ENCODE results near the gene PDE4B.

PDE4B gene

DNA sequence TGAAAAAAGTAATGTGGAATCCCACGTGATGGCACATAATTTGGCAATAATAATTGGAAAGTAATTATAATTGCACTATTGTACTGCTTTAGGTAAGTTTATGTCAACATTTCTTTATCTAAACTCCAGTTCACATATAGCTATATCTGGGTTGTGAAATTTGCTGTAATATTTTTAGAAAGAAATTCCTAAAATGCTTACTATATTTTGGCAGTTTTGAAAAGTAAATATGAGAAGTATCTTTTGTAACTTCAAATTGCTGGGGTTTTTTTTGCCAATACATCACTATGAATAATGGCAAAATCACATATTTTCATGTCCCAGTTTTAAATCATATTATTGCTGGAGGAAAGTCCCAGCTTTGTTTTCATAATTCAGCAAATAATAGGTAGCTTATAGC, 197.5 kb downstream of the PDE4B start:
- Histone ChIP-seq H3K27ac (ENCODE audit: low read depth, low read length) (no peak overlapping the region), H3K23ac (ENCODE audit: low read length) (no peak overlapping the region), H3K79me2 (ENCODE audit: control insufficient read depth, insufficient read depth, low read length) (no peaks in the 10 kb centered on the region), H2BK5ac (ENCODE audit: low read length) (no peak overlapping the region), H2BK15ac (replicated peaks; ENCODE audit: low read depth) (no peak overlapping the region), H3K36me3 (ENCODE audit: control insufficient read depth, insufficient read depth, low read length) (no peaks in the 10 kb centered on the region), H4K8ac (ENCODE audit: low read depth, low read length) (no peak overlapping the region), H2BK120ac (ENCODE audit: low read depth, low read length) (no peak overlapping the region), H3K18ac (ENCODE audit: low read length) (no peak overlapping the region), H3K4ac (ENCODE audit: low read depth, low read length) (no peak overlapping the region), H3K4me2 (ENCODE audit: low read length) (no peak overlapping the region), H3K4me1 (ENCODE audit: control insufficient read depth, low read depth, low read length) (no peaks in the 10 kb centered on the region), H3K56ac (ENCODE audit: low read length) (no peak overlapping the region), H3K79me1 (ENCODE audit: low read length) (no peaks in the 10 kb centered on the region), H3K9ac (ENCODE audit: low read length) (no peak overlapping the region), H3K27me3 (ENCODE audit: insufficient read depth, low read length, poor library complexity) (no peaks in the 10 kb centered on the region), H2AK5ac (ENCODE audit: low read length) (no peak overlapping the region), H3K4me3 (ENCODE audit: low read length) (no peak overlapping the region), H4K5ac (ENCODE audit: low read length) (no peak overlapping the region)
- no peak for DNase-seq
- no CpG with 5 or more reads among the region's 1 CpG for WGBS (ENCODE audit: extremely low coverage, insufficient coverage, low lambda C conversion rate)

GRCh38 chr1:65991694-65992093, 199.0 kb downstream of the PDE4B start:
- Histone ChIP-seq H3K4me3 (ENCODE audit: low read length) (no peak overlapping the region), H3K4me2 (ENCODE audit: low read length) (no peak overlapping the region)
- no CpG with 5 or more reads among the region's 3 CpGs for WGBS (ENCODE audit: extremely low coverage, insufficient coverage, low lambda C conversion rate)

GRCh38 chr1:65992165-65992821, 199.6 kb downstream of the PDE4B start:
- no peak overlapping the region for H3K56ac ChIP-seq (ENCODE audit: low read length)
- no peak overlapping the region for H3K27ac ChIP-seq (ENCODE audit: low read depth, low read length)
- H3K9ac ChIP-seq (ENCODE audit: low read length): no peak overlapping the region
- H2BK15ac ChIP-seq (replicated peaks; ENCODE audit: low read depth): no peak overlapping the region
- no peak overlapping the region for H4K5ac ChIP-seq (ENCODE audit: low read length)
- no peaks in the 10 kb centered on the region for H3K4me1 ChIP-seq (ENCODE audit: control insufficient read depth, low read depth, low read length)
- no peak overlapping the region for H2BK5ac ChIP-seq (ENCODE audit: low read length)
- no peaks in the 10 kb centered on the region for H3K36me3 ChIP-seq (ENCODE audit: control insufficient read depth, insufficient read depth, low read length)
- no peak overlapping the region for H4K8ac ChIP-seq (ENCODE audit: low read depth, low read length)
- H2BK120ac ChIP-seq (ENCODE audit: low read depth, low read length): no peak overlapping the region
- H3K4me3 ChIP-seq (ENCODE audit: low read length): no peak overlapping the region
- no peak overlapping the region for H3K23ac ChIP-seq (ENCODE audit: low read length)
- no peak overlapping the region for H3K4ac ChIP-seq (ENCODE audit: low read depth, low read length)
- no peaks in the 10 kb centered on the region for H3K79me2 ChIP-seq (ENCODE audit: control insufficient read depth, insufficient read depth, low read length)
- H3K27me3 ChIP-seq (ENCODE audit: insufficient read depth, low read length, poor library complexity): no peaks in the 10 kb centered on the region
- no peak overlapping the region for H3K18ac ChIP-seq (ENCODE audit: low read length)
- DNase-seq: peak; percentile 3
- H3K79me1 ChIP-seq (ENCODE audit: low read length): no peaks in the 10 kb centered on the region
- no peak overlapping the region for H3K4me2 ChIP-seq (ENCODE audit: low read length)
- H2AK5ac ChIP-seq (ENCODE audit: low read length): no peak overlapping the region
- no CpG with 5 or more reads among the region's 6 CpGs for WGBS (ENCODE audit: extremely low coverage, insufficient coverage, low lambda C conversion rate)

More at GRCh38 chr1:65991694-65992093, 199.0 kb downstream of the PDE4B start:
- H3K27me3 ChIP-seq (ENCODE audit: insufficient read depth, low read length, poor library complexity): no peaks in the 10 kb centered on the region
- no peaks in the 10 kb centered on the region for H3K79me1 ChIP-seq (ENCODE audit: low read length)
- H2BK15ac ChIP-seq (replicated peaks; ENCODE audit: low read depth): no peak overlapping the region
- no peaks in the 10 kb centered on the region for H3K79me2 ChIP-seq (ENCODE audit: control insufficient read depth, insufficient read depth, low read length)
- no peak overlapping the region for H3K23ac ChIP-seq (ENCODE audit: low read length)
- no peaks in the 10 kb centered on the region for H3K4me1 ChIP-seq (ENCODE audit: control insufficient read depth, low read depth, low read length)
- DNase-seq: no peak
- H4K8ac ChIP-seq (ENCODE audit: low read depth, low read length): no peak overlapping the region
- no peak overlapping the region for H2AK5ac ChIP-seq (ENCODE audit: low read length)
- H3K56ac ChIP-seq (ENCODE audit: low read length): no peak overlapping the region
- no peak overlapping the region for H2BK120ac ChIP-seq (ENCODE audit: low read depth, low read length)
- no peak overlapping the region for H2BK5ac ChIP-seq (ENCODE audit: low read length)
- H3K18ac ChIP-seq (ENCODE audit: low read length): no peak overlapping the region
- H3K4ac ChIP-seq (ENCODE audit: low read depth, low read length): no peak overlapping the region
- no peak overlapping the region for H3K9ac ChIP-seq (ENCODE audit: low read length)
- H3K27ac ChIP-seq (ENCODE audit: low read depth, low read length): no peak overlapping the region
- H4K5ac ChIP-seq (ENCODE audit: low read length): no peak overlapping the region
- no peaks in the 10 kb centered on the region for H3K36me3 ChIP-seq (ENCODE audit: control insufficient read depth, insufficient read depth, low read length)

DNA sequence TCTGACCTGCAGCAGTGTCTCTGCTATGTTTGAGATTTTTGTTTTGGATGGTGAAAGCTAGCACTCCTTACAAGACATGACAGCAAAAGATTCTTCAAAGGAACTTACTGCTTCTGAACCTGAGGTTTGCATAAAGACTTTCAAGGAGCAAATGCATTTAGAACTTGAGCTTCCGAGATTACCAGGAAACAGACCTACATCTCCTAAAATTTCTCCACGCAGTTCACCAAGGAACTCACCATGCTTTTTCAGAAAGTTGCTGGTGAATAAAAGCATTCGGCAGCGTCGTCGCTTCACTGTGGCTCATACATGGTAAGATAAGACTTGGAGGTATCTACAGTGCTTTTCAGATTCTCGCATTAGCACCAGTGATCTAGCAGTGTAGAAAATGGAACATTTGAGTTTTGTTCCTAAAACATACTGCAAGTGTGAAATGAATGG, 200.2 kb downstream of the PDE4B start:
- WGBS (ENCODE audit: extremely low coverage, insufficient coverage, low lambda C conversion rate): no CpG with 5 or more reads among the region's 7 CpGs
- no peak overlapping the region for H3K18ac ChIP-seq (ENCODE audit: low read length)
- no peaks in the 10 kb centered on the region for H3K36me3 ChIP-seq (ENCODE audit: control insufficient read depth, insufficient read depth, low read length)
- H3K79me1 ChIP-seq (ENCODE audit: low read length): no peaks in the 10 kb centered on the region
- no peak overlapping the region for H3K4me2 ChIP-seq (ENCODE audit: low read length)
- H3K27me3 ChIP-seq (ENCODE audit: insufficient read depth, low read length, poor library complexity): no peaks in the 10 kb centered on the region
- no peak overlapping the region for H2AK5ac ChIP-seq (ENCODE audit: low read length)
- H3K27ac ChIP-seq (ENCODE audit: low read depth, low read length): no peak overlapping the region
- no peak overlapping the region for H3K56ac ChIP-seq (ENCODE audit: low read length)
- no peak overlapping the region for H3K4ac ChIP-seq (ENCODE audit: low read depth, low read length)
- no peak overlapping the region for H3K23ac ChIP-seq (ENCODE audit: low read length)
- H2BK120ac ChIP-seq (ENCODE audit: low read depth, low read length): no peak overlapping the region
- no peak overlapping the region for H4K8ac ChIP-seq (ENCODE audit: low read depth, low read length)
- no peak overlapping the region for H2BK5ac ChIP-seq (ENCODE audit: low read length)
- H3K79me2 ChIP-seq (ENCODE audit: control insufficient read depth, insufficient read depth, low read length): no peaks in the 10 kb centered on the region
- H3K4me1 ChIP-seq (ENCODE audit: control insufficient read depth, low read depth, low read length): no peaks in the 10 kb centered on the region
- no peak for DNase-seq
- no peak overlapping the region for H3K9ac ChIP-seq (ENCODE audit: low read length)
- H2BK15ac ChIP-seq (replicated peaks; ENCODE audit: low read depth): no peak overlapping the region
- no peak overlapping the region for H3K4me3 ChIP-seq (ENCODE audit: low read length)
- no peak overlapping the region for H4K5ac ChIP-seq (ENCODE audit: low read length)

DNA sequence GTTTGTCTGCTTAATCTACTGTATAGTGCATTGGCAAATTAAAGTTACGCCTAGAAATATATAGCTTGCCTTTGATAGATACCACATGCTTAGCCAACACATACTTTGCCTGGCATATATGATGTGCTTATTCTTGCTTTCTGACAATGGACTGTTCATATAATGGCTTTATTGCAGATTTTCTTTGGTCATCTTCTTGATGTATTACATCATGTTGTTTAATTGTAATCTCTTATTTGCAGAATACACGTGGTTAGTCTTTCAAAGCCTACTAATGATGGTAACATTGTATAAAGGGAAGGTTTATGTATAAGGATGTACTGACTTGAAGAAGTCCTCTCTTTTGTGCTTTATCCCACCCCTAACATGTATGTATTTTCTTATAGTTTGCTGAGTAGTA, 201.5 kb downstream of the PDE4B start:
- Histone ChIP-seq H3K4me3 (ENCODE audit: low read length) (no peak overlapping the region), H3K27ac (ENCODE audit: low read depth, low read length) (no peak overlapping the region)
- no CpG with 5 or more reads among the region's 2 CpGs for WGBS (ENCODE audit: extremely low coverage, insufficient coverage, low lambda C conversion rate)

DNA sequence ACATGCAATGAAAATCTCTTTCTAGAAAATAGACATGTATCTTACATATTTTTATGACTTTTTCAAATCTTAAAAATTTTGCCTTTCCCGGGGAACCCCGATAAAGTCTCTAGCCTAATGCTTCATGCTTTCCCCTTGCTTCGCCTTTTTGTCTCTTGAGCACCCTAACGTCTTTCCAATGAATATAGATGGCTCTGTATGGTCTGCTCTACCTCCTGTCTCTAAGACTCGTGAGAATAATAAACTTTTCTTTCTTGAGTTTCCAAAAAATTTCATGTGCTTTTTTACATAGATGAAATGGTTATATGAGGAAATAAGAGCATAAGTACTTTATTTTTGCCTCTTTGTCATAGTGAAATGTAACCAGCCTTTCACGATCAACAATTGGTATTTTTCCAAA, 202.6 kb downstream of the PDE4B start:
- no CpG with 5 or more reads among the region's 6 CpGs for WGBS (ENCODE audit: extremely low coverage, insufficient coverage, low lambda C conversion rate)
- H3K4me3 ChIP-seq (ENCODE audit: low read length): no peak overlapping the region
- no peak overlapping the region for H3K4me2 ChIP-seq (ENCODE audit: low read length)
- no peak overlapping the region for H3K18ac ChIP-seq (ENCODE audit: low read length)
- H3K27ac ChIP-seq (ENCODE audit: low read depth, low read length): no peak overlapping the region
- no peaks in the 10 kb centered on the region for H3K79me1 ChIP-seq (ENCODE audit: low read length)
- no peak overlapping the region for H4K5ac ChIP-seq (ENCODE audit: low read length)
- no peak overlapping the region for H2AK5ac ChIP-seq (ENCODE audit: low read length)
- no peaks in the 10 kb centered on the region for H3K4me1 ChIP-seq (ENCODE audit: control insufficient read depth, low read depth, low read length)
- no peaks in the 10 kb centered on the region for H3K27me3 ChIP-seq (ENCODE audit: insufficient read depth, low read length, poor library complexity)
- H2BK15ac ChIP-seq (replicated peaks; ENCODE audit: low read depth): no peak overlapping the region
- H3K4ac ChIP-seq (ENCODE audit: low read depth, low read length): no peak overlapping the region
- no peak overlapping the region for H3K23ac ChIP-seq (ENCODE audit: low read length)
- H4K8ac ChIP-seq (ENCODE audit: low read depth, low read length): no peak overlapping the region
- H2BK120ac ChIP-seq (ENCODE audit: low read depth, low read length): no peak overlapping the region
- no peaks in the 10 kb centered on the region for H3K79me2 ChIP-seq (ENCODE audit: control insufficient read depth, insufficient read depth, low read length)
- no peak overlapping the region for H2BK5ac ChIP-seq (ENCODE audit: low read length)
- H3K36me3 ChIP-seq (ENCODE audit: control insufficient read depth, insufficient read depth, low read length): no peaks in the 10 kb centered on the region
- no peak overlapping the region for H3K9ac ChIP-seq (ENCODE audit: low read length)
- DNase-seq: no peak
- H3K56ac ChIP-seq (ENCODE audit: low read length): no peak overlapping the region

More for the DNA sequence above, 201.5 kb downstream of the PDE4B start:
- no peaks in the 10 kb centered on the region for H3K79me2 ChIP-seq (ENCODE audit: control insufficient read depth, insufficient read depth, low read length)
- H3K79me1 ChIP-seq (ENCODE audit: low read length): no peaks in the 10 kb centered on the region
- H3K27me3 ChIP-seq (ENCODE audit: insufficient read depth, low read length, poor library complexity): no peaks in the 10 kb centered on the region
- no peak overlapping the region for H3K4me2 ChIP-seq (ENCODE audit: low read length)
- H4K8ac ChIP-seq (ENCODE audit: low read depth, low read length): no peak overlapping the region
- H3K56ac ChIP-seq (ENCODE audit: low read length): no peak overlapping the region
- no peak overlapping the region for H2BK120ac ChIP-seq (ENCODE audit: low read depth, low read length)
- H3K4ac ChIP-seq (ENCODE audit: low read depth, low read length): no peak overlapping the region
- DNase-seq: no peak
- no peak overlapping the region for H3K9ac ChIP-seq (ENCODE audit: low read length)
- no peak overlapping the region for H2AK5ac ChIP-seq (ENCODE audit: low read length)
- H2BK15ac ChIP-seq (replicated peaks; ENCODE audit: low read depth): no peak overlapping the region
- H3K18ac ChIP-seq (ENCODE audit: low read length): no peak overlapping the region
- no peak overlapping the region for H3K23ac ChIP-seq (ENCODE audit: low read length)
- no peaks in the 10 kb centered on the region for H3K4me1 ChIP-seq (ENCODE audit: control insufficient read depth, low read depth, low read length)
- H3K36me3 ChIP-seq (ENCODE audit: control insufficient read depth, insufficient read depth, low read length): no peaks in the 10 kb centered on the region
- no peak overlapping the region for H4K5ac ChIP-seq (ENCODE audit: low read length)
- H2BK5ac ChIP-seq (ENCODE audit: low read length): no peak overlapping the region

All from mesendoderm (in vitro differentiated cells).